GF-D8 (cell line): ENCODE results near the gene TCAP.
A peak's percentile ranks its signal among the peaks of the same experiment; 100 is the strongest.
"Not testable (repeated sequence)": the region's sequence is repeated elsewhere in the genome, so short reads cannot be mapped to it uniquely, and the experiment has no call there.

Source experiments
- DNase-seq: peaks from one replicate; lab custom pipeline; 2025; lab: John Stamatoyannopoulos, UW

The TCAP gene

GRCh38 chr17:39683295-39683939 lies 18.3 kb downstream of the TCAP start:
- no peak for DNase-seq

- no peak for DNase-seq
Observed at GRCh38 chr17:39684369-39685192, 19.4 kb downstream of the TCAP start.

GRCh38 chr17:39687101-39687545 lies 22.0 kb downstream of the TCAP start:
- no peak for DNase-seq

GRCh38 chr17:39687546-39688474 lies 22.7 kb downstream of the TCAP start, which contains the start of gene PGAP3:
PGAP3 (minus strand) TSS chr17:39688057; CDS start chr17:39688014, 43 bp downstream.
- DNase-seq = peak; percentile 84

GRCh38 chr17:39688475-39688835 lies 23.3 kb downstream of the TCAP start:
- DNase-seq = no peak

- no peak for DNase-seq
Observed at GRCh38 chr17:39688945-39689344, 23.8 kb downstream of the TCAP start.

GRCh38 chr17:39694593-39694992 lies 29.4 kb downstream of the TCAP start:
- DNase-seq = no peak

GRCh38 chr17:39695089-39695474 lies 29.9 kb downstream of the TCAP start:
- no peak for DNase-seq

- DNase-seq = no peak
Observed at GRCh38 chr17:39696731-39697130, 31.6 kb downstream of the TCAP start.

GRCh38 chr17:39697961-39698360 lies 32.8 kb downstream of the TCAP start:
- DNase-seq = no peak

- not testable (repeated sequence) for DNase-seq
Observed at GRCh38 chr17:39699157-39699817, 34.1 kb downstream of the TCAP start.

GRCh38 chr17:39699818-39700147 lies 34.6 kb downstream of the TCAP start, which contains the start of gene ERBB2:
ERBB2 (plus strand) TSS chr17:39700064; CDS start chr17:39700239, 175 bp downstream.
- no peak for DNase-seq

- no peak for DNase-seq
Observed at GRCh38 chr17:39700148-39700987, 35.2 kb downstream of the TCAP start.

GRCh38 chr17:39701012-39701783 lies 36.0 kb downstream of the TCAP start:
- DNase-seq = no peak

GRCh38 chr17:39701784-39702422 lies 36.8 kb downstream of the TCAP start:
- no peak for DNase-seq

- no peak for DNase-seq
Observed at GRCh38 chr17:39702901-39703893, 38.0 kb downstream of the TCAP start.

GRCh38 chr17:39703913-39704312 lies 38.8 kb downstream of the TCAP start:
- DNase-seq = no peak

GRCh38 chr17:39704821-39705551 lies 39.8 kb downstream of the TCAP start:
- DNase-seq = no peak
